Osteocyte (in vitro differentiated cells): ENCODE data around the gene APLP1. TPM values are rescaled to one million over a fixed set of nuclear protein-coding genes. Genes with fewer than 3 reads are reported as not detected.

Experiments used
- DNase-seq: peaks from one replicate; pipeline ENCODE4 v3.0.0; 2021; ENCODE audit warnings: mixed read lengths; ENCODE audit not compliant: unreplicated experiment; ENCODE audit errors: extremely low spot score
- H3K27ac Mint-ChIP-seq: one replicate; pipeline ENCODE4 v1.8.0; 2021; ENCODE audit warnings: mild to moderate bottlenecking, mixed read lengths; ENCODE audit not compliant: unreplicated experiment
- H3K27me3 Mint-ChIP-seq: one replicate; pipeline ENCODE4 v1.8.0; 2021; ENCODE audit warnings: mixed read lengths; ENCODE audit not compliant: unreplicated experiment
- H3K36me3 Mint-ChIP-seq: one replicate; pipeline ENCODE4 v1.8.0; 2021; ENCODE audit warnings: mixed read lengths; ENCODE audit not compliant: unreplicated experiment
- H3K4me1 Mint-ChIP-seq: one replicate; pipeline ENCODE4 v1.8.0; 2021; ENCODE audit warnings: mixed read lengths; ENCODE audit not compliant: unreplicated experiment
- H3K4me3 Mint-ChIP-seq: one replicate; pipeline ENCODE4 v1.8.0; 2021; ENCODE audit warnings: mild to moderate bottlenecking, moderate library complexity, mixed read lengths; ENCODE audit not compliant: unreplicated experiment
- H3K9me3 Mint-ChIP-seq: one replicate; pipeline ENCODE4 v1.8.0; 2021; ENCODE audit warnings: mixed read lengths; ENCODE audit not compliant: unreplicated experiment
- long read RNA-seq: library from polyadenylated mRNA; unstranded; transcript quantifications from one replicate; pipeline ENCODE4 v2.0.0, GENCODE V29; 2021
- total RNA-seq: library from RNA; stranded (reverse); gene quantifications from 2 replicates; pipeline ENCODE4 v1.2.1, GENCODE V29; 2021
- TF ChIP-seq, protein P1 (sequence below): fragments of 200-600 bp; sonication (generic); IDR thresholded peaks from 2 replicates; pipeline ENCODE4 v1.5.0; 2021; ENCODE audit warnings: antibody characterized with exemption, mild to moderate bottlenecking, moderate library complexity

APLP1 gene
- total RNA-seq, result 12.6 and 14.7 TPM in 2 replicates
- long read RNA-seq, result 0 reads

DNA sequence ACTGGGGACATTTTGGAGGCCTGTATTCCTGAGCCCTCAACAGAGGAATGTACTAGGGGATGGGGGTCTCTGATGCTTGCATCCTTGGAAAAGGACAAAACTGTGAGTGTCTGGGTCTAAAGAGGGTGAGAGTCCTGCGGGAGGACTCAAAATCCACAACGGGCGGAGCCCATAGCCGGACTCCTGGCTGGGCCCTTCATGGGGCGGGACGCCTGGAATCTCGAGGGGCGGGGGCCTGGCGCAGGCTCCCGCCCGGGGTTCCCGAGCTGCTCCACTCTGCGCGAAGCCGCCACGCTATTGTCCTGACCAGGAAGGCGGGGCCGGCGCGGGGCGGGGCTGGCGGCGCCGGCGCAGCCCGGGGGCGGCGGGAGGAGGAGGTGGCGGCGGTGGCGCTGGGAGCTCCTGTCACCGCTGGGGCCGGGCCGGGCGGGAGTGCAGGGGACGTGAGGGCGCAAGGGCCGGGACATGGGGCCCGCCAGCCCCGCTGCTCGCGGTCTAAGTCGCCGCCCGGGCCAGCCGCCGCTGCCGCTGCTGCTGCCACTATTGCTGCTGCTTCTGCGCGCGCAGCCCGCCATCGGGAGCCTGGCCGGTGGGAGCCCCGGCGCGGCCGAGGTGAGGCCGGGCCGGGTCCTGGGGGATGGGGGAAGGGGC, at the start of gene APLP1:
Gene APLP1, plus strand, starts transcription at position 403 of the 651 bp plus-strand sequence. Its CDS starts 63 bp downstream, at position 466.
- H3K27ac Mint-ChIP-seq, result no peak within 1 kb of the TSS

DNA sequence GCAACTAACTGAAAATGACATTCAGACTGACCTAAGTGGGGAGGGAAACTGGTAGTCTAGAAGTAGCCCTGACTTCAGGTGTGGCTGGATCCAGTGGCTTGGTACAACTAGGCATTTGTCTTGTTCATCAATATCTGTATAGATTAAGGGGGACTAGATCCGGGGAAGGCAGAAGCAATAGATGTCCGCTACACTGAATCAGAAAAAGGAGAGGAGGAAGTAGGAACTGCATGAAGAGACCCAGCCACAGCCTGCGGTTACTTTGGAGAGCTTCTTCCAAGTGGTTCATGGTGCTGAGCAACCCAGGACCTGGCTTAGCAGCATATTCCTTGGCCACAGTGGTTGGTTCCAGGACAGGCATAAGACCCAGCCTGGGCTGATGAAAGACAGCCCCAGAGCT, 45.8 kb upstream of the APLP1 start:
- Mint-ChIP-seq H3K4me1 (no peaks in the 10 kb centered on the region), H3K4me3 (no peak overlapping the region), H3K27ac (no peak overlapping the region), H3K27me3 (peaks cover 20% of the 10 kb centered on the region), H3K9me3 (no peaks in the 10 kb centered on the region), H3K36me3 (no peaks in the 10 kb centered on the region)
- TF ChIP-seq, protein P1, sequence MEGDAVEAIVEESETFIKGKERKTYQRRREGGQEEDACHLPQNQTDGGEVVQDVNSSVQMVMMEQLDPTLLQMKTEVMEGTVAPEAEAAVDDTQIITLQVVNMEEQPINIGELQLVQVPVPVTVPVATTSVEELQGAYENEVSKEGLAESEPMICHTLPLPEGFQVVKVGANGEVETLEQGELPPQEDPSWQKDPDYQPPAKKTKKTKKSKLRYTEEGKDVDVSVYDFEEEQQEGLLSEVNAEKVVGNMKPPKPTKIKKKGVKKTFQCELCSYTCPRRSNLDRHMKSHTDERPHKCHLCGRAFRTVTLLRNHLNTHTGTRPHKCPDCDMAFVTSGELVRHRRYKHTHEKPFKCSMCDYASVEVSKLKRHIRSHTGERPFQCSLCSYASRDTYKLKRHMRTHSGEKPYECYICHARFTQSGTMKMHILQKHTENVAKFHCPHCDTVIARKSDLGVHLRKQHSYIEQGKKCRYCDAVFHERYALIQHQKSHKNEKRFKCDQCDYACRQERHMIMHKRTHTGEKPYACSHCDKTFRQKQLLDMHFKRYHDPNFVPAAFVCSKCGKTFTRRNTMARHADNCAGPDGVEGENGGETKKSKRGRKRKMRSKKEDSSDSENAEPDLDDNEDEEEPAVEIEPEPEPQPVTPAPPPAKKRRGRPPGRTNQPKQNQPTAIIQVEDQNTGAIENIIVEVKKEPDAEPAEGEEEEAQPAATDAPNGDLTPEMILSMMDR, result no peak
- DNase-seq, result no peak

More for the DNA sequence above, at the start of gene APLP1:
- Mint-ChIP-seq H3K4me3 (peak within 1 kb of the TSS; percentile 69), H3K27me3 (peaks cover 33% of the 10 kb centered on the region), H3K4me1 (peaks cover 13% of the 10 kb centered on the region), H3K9me3 (no peaks in the 10 kb centered on the region), H3K36me3 (no peaks in the 10 kb centered on the region)
- DNase-seq, result no peak
- TF ChIP-seq, protein P1, result no peak

DNA sequence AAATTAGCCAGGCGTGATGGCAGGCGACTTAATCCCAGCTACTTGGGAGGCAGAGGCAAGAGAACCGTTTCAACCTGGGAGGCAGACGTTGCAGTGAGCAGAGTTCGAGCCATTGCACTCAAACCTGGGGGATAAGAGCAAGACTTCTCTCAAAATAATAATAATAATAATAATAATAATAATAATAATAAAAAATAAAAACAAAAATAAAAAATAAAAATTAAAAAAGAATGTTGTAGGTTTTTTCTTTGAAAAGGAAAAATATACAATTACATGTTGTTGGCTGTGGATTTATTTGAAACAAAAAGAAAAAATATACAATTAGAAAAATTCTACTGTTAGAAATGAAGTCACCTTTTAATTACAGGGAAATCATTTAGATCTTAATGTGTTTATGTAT, 44.2 kb upstream of the APLP1 start:
- no peaks in the 10 kb centered on the region for H3K4me1 Mint-ChIP-seq
- no peak overlapping the region for H3K27ac Mint-ChIP-seq
- DNase-seq, result no peak
- H3K36me3 Mint-ChIP-seq, result no peaks in the 10 kb centered on the region
- H3K9me3 Mint-ChIP-seq, result no peaks in the 10 kb centered on the region
- no peak overlapping the region for H3K4me3 Mint-ChIP-seq
- H3K27me3 Mint-ChIP-seq, result peaks cover 11% of the 10 kb centered on the region
- TF ChIP-seq, protein P1, result no peak

DNA sequence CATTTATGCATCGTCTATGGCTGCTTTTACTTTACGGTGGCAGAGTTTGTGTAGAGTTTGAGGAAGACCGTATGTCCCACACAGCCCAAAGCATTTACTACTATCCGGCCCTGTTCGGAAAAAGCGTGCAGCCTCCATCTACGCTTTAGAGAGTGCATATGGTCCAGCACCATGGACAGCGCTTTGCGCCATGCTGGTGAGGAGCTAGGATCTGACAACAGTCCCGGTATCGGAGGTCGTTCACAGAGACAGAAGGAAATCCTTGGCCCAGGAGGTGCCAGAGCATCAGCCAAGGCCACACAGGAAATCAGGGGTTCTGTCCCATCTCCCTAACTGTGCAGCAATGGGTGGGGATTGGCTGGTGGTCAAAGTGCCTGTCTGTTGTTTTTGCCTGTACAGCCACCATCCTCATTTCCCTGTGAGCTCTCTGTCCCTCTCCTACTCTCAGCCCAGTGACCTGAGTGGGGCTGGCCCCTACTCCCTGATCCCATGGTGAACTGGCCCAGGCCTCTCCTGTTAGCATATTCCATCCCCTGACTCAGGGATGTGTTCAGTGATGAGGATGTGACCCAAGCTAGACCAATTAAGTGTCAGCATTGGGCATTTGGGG, 39.6 kb upstream of the APLP1 start:
- TF ChIP-seq, protein P1, result no peak
- no peak overlapping the region for H3K4me3 Mint-ChIP-seq
- H3K9me3 Mint-ChIP-seq, result no peaks in the 10 kb centered on the region
- H3K36me3 Mint-ChIP-seq, result no peaks in the 10 kb centered on the region
- H3K27me3 Mint-ChIP-seq, result peaks cover 10% of the 10 kb centered on the region
- H3K27ac Mint-ChIP-seq, result no peak overlapping the region
- no peaks in the 10 kb centered on the region for H3K4me1 Mint-ChIP-seq
- no peak for DNase-seq

DNA sequence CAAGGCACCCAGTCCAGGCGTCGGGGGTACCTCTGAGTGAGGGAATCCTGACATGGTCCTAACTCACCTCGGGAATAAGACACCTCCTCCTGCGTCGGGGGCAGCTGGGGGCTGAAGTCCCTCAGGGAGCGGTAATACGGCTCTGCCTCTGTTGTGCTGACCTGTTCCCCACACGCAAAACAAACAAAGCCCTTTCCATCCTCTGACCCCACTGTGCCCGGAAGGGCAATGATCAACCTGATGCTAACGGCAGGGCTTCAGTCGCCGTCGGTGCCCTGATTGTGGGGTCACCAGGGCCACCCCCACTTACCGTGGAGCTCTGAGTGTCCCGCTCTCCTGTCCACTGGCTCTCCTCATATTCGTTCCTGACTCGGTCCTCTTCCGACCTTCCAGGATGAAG, 37.4 kb upstream of the APLP1 start:
- H3K4me3 Mint-ChIP-seq, result no peak overlapping the region
- H3K27me3 Mint-ChIP-seq, result peaks cover 3% of the 10 kb centered on the region
- H3K9me3 Mint-ChIP-seq, result no peaks in the 10 kb centered on the region
- no peak overlapping the region for H3K27ac Mint-ChIP-seq
- TF ChIP-seq, protein P1, result no peak
- no peaks in the 10 kb centered on the region for H3K36me3 Mint-ChIP-seq
- no peak for DNase-seq
- H3K4me1 Mint-ChIP-seq, result no peaks in the 10 kb centered on the region
